Measurements from ENCODE around the gene STPG3. TPM values are rescaled to one million over a fixed set of nuclear protein-coding genes. Genes with fewer than 3 reads are reported as not detected.

Gene STPG3
- total RNA-seq, 4 donors from 2014 or later = not detected

- Histone ChIP-seq H3K27me3 (no peaks in the 10 kb centered on the region), H3K27ac (no peak overlapping the region), H3K4me1 (peaks cover 0 to 20% (median 1%) of the 10 kb centered on the region in 3 donors), H3K9me3 (no peaks in the 10 kb centered on the region), H3K4me3 (no peak overlapping the region), H3K36me3 (peaks cover 0 to 70% of the 10 kb centered on the region in 2 donors)
- ATAC-seq = no peak
- TF ChIP-seq EP300 (IDR thresholded peaks at IDR 0.05) (no peak), POLR2A (IDR thresholded peaks at IDR 0.05) (no peak), CTCF (IDR thresholded peaks at IDR 0.05) (no peak), POLR2AphosphoS5 (IDR thresholded peaks at IDR 0.05) (no peak)
- WGBS, 2 donors (ENCODE audit: low coverage in 1 of 2) = 81 to 83% methylated on average over 3 to 5 of the region's 10 CpGs
These were observed 12.4 kb downstream of the STPG3 start for GRCh38 chr9:137263506-137263905.

DNA sequence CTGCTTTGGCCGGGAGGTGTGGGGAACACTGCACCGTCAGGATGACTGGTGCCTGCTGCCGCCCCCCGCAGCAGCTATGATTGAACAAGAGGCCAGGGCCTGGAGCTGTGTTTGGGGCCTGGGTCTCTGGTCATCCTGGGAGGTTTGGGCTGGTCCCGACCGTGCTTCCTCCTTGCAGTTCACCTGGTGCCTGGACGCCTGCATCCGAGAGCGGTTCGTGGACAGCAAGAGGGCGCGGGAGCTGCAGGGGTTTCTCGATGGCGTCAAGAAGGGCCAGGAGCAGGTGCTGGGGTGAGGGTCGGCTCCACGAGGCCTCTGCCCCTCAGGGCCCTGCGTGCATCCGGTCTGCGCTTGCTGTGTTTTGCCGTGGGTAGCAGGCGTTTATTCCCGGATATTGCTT lies 13.0 kb downstream of the STPG3 start:
- 95% methylated on average over 8 of the region's 22 CpGs; no CpG with 5 or more reads in 1 of the 2 donors for WGBS, 2 donors (ENCODE audit: low coverage in 1 of 2)
- TF ChIP-seq EP300 (IDR thresholded peaks at IDR 0.05) (no peak), POLR2A (IDR thresholded peaks at IDR 0.05) (no peak), POLR2AphosphoS5 (IDR thresholded peaks at IDR 0.05) (no peak), CTCF (IDR thresholded peaks at IDR 0.05) (no peak)
- Histone ChIP-seq H3K4me1 (peaks cover 0 to 26% (median 6%) of the 10 kb centered on the region in 3 donors), H3K36me3 (peaks cover 0 to 70% of the 10 kb centered on the region in 2 donors), H3K27ac (no peak overlapping the region), H3K4me3 (no peak overlapping the region), H3K9me3 (no peaks in the 10 kb centered on the region), H3K27me3 (no peaks in the 10 kb centered on the region)
- no peak for ATAC-seq

- Histone ChIP-seq H3K4me1 (peaks cover 0 to 35% (median 12%) of the 10 kb centered on the region in 3 donors), H3K27ac (no peak overlapping the region), H3K9me3 (no peaks in the 10 kb centered on the region), H3K36me3 (peaks cover 0 to 73% of the 10 kb centered on the region in 2 donors), H3K4me3 (no peak overlapping the region), H3K27me3 (no peaks in the 10 kb centered on the region)
- TF ChIP-seq EP300 (IDR thresholded peaks at IDR 0.05) = no peak
- no peak for TF ChIP-seq POLR2A (IDR thresholded peaks at IDR 0.05)
- TF ChIP-seq POLR2AphosphoS5 (IDR thresholded peaks at IDR 0.05) = no peak
- TF ChIP-seq CTCF (IDR thresholded peaks at IDR 0.05) = no peak
- no CpG with 5 or more reads among the region's 29 CpGs for WGBS, 2 donors (ENCODE audit: low coverage in 1 of 2)
- no peak for ATAC-seq
These were observed 14.5 kb downstream of the STPG3 start for GRCh38 chr9:137265496-137266161.

- WGBS, 2 donors (ENCODE audit: low coverage in 1 of 2) = 40% methylated on average over 1 of the region's 15 CpGs; no CpG with 5 or more reads in 1 of the 2 donors
- Histone ChIP-seq H3K36me3 (peaks cover 0 to 76% of the 10 kb centered on the region in 2 donors), H3K27me3 (no peaks in the 10 kb centered on the region), H3K9me3 (no peaks in the 10 kb centered on the region), H3K27ac (no peak overlapping the region), H3K4me3 (no peak overlapping the region), H3K4me1 (peaks cover 0 to 35% (median 12%) of the 10 kb centered on the region in 3 donors)
- no peak for TF ChIP-seq POLR2A (IDR thresholded peaks at IDR 0.05)
- TF ChIP-seq POLR2AphosphoS5 (IDR thresholded peaks at IDR 0.05) = no peak
- no peak for TF ChIP-seq CTCF (IDR thresholded peaks at IDR 0.05)
- TF ChIP-seq EP300 (IDR thresholded peaks at IDR 0.05) = no peak
- no peak for ATAC-seq
These were observed 15.1 kb downstream of the STPG3 start for GRCh38 chr9:137266162-137266527.
